Frontal cortex (tissue), 4 donors: ENCODE measurements around the gene CD69. TPM values are rescaled to one million over a fixed set of nuclear protein-coding genes. Genes with fewer than 3 reads are reported as not detected.
A peak's percentile ranks its signal among the peaks of the same experiment; 100 is the strongest.
"Not testable (repeated sequence)": the region's sequence is repeated elsewhere in the genome, so short reads cannot be mapped to it uniquely, and the experiment has no call there.

ENCODE experiments used
- DNase-seq, 2 donors: peaks; one replicate each; pipeline ENCODE4 v3.0.0; 2012; ENCODE audit warnings: low spot score in 2 of 2
- FAIRE-seq: peaks from 2 replicates; lab custom pipeline; 2012; peaks lifted over from hg19 to GRCh38; lab: Jason Lieb, UNC
- total RNA-seq: library from RNA; depleted of rRNA; stranded (reverse); fragments of >200 nt; gene quantifications from one replicate; pipeline ENCODE4 v1.2.3, GENCODE V29; 2014
- donor health status: control.
- donor health status: control.
- donor health status: control.

Gene CD69
- total RNA-seq, 1 donor from 2014 or later: not detected

DNA sequence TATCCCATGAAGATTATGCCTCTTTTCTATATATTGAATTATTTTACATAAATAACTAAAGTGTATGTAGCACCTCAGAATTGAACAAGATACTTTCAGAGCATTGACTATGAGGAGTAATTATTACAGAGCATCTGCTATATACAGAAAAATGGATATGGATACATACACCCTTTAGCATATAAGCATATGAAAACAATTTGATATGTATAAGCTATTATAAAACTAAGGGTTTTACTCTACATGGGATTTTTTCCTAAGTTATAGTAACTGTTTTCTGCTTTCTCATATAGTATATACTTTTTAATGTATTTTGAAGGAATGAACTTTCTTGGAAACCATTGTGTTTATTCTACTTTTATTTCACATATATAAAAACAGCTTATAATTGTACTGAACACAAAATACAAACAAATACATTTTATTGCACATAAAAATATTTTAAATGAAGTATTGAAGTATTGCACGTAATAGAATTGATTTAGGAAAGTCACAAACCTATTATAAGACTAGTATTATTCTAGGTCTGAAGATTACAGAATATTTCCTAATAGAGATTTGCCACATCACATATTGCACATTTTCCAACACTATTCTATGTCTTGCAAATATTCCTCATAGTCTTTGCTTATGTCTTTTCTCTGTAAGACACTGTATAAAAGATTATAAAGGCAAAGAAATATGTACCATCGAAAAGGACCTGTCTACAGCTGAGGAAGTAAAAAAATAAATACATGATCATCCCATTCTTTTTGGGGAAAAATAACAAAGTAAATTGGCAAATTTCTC lies 8.4 kb downstream of the CD69 start:
- peak; percentile 72 for FAIRE-seq
- DNase-seq: no peak

DNA sequence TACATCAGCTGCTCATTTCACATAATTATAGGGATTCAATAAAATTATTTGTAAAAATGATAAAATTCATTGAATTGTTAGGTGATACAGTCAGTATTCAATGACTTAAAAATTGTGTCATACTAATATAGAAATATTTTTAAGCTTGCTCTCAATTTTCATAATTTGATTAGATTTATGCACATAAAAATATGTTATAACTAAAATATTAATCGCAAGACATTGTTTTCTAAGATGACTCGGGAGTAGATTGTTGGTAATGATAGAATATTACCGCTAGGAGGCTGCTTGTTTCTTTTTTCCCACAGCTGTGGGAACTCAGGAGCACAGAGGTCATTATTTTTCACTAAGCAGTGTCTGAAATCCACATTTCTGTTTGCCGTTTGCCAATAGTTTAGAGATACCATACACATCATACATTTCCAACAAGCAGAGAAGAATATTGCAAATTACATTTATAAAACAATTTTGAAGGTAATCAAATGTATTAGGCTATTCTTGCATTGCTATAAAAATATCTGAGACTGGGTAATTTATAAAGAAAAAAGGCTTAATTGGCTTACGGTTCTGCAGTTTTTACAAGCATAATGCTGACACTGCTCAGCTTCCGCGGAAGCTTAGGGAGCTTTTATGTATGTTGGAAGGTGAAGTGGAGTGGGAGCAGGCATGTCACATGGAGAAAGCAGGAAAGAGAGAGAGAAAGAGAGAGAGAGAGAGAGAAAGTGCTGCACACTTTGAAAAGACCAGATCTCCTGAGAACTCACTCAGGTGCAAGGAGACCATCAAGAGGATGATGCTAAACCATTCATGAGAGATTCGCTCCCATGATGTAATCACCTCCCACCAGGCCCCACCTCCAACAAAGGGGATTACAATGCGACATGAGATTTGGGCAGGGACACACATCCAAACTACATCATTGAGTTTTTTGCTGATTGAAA lies 9.2 kb downstream of the CD69 start:
- DNase-seq: no peak
- no peak for FAIRE-seq

DNA sequence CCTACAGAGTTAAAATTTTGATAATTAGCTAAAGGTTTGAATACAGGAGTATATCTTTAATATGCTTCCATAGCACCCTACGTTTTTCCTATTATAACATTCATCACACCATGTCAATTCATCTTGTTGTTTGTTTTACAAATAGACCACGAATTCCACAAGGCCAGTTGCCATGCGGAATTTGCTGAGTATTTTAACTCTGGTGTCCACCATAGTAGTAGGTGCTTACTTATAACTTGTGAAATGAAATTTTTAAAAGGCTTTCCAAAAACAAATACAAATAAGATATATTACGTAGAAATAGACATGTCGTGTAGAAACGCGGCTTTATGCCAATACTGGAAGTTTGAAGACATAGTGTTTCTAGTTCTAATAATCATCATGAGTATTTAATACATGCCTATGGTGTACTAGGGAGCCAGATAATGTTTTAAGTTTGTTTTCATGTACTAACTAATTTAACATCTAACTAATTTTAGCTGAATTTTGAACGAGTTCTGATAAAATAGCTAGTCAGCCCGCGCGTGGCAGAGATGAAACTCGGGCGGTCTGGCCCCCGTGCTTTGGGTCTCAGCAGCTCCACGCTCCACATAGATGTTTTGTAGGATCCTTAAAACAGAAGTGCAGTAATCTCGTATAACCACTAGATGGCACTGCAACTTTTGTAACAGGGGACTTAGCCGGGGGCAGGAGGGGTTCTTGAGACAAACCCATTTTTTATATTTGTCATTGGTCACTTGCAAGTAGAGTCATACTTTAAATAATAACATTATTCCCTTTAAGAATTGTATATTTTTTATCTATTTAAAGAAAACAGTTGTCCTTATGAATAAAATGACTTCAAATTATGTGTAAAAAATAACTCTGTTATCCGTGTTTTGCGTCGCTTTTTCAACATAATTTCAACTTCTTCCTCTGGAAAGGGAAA lies 10.2 kb downstream of the CD69 start:
- DNase-seq (peak; percentile 23 to 45), FAIRE-seq (peak; percentile 78)

DNA sequence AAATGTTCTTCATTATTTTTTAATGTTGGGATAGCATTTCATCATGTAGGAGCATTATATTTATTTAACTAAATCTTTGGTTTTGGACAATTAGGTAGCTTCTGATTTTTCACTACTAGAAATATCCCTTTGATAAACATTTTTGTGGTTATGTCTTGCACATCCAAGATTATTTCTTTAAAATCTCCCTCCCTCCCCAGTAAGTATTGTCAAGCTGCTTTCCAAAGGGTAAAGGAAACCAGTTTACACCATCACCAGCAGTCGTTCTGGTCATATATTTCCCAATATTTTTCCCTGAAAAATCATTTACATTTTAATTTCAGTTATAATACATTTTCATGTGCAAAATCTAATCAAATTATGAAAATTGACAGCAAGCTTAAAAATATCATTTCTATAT lies 11.1 kb downstream of the CD69 start:
- FAIRE-seq (no peak), DNase-seq (no peak)

DNA sequence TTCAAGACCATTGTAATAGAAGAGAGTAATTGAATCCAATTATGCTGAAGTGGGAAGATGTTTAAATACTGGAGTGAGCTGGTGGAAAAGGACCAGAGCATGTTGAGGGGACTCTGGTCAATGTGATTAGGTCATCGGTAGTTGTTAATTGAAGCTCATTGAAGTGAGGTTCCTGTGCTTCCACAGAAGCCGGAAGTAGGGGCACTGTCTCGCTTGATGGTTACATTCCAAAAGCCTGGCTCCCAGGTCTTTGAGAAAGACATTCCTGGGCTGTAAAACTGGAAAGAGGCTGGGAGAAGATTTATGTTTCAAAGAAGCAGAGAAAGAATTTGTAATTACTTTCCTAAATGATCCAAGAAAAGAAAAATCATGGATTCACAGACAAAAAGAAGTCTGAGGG lies 15.5 kb downstream of the CD69 start:
- FAIRE-seq (no peak), DNase-seq (no peak)

DNA sequence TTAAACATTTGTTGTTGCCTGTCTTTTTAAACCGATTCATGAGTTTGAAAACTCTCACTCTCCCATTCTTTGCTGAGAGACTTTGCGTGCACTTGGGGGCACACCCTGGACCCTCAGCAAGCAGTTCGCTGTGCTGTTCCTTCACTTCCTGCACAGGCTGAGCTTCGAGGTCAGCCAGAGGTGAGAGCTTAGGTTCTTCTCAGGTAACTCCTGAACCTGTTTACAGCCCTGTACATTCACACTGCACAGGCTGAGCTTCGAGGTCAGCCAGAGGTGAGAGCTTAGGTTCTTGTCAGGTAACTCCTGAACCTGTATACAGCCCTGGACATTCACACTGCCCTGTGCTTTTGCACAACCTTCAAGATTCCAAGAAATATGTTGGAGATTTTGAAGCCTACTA lies 18.0 kb downstream of the CD69 start:
- no peak for FAIRE-seq
- DNase-seq: no peak

DNA sequence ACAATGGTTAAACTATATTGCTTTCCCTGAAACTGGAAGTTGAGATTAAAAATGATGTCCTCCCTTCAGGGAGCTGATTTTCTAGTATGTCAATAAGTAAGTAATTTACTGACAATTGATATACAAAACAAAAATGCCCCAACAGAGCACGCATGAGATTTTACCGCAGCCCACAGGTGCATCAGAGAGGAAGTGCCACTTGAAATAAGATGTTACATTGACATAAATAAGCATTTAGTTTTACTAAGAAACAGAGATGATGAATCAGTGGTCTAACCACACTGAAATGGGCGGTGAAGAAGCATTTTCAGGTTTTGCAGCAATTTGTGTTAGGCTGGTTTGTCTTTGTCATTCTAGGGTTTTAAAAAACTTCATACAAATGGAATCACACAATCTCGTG lies 19.0 kb downstream of the CD69 start:
- DNase-seq (no peak), FAIRE-seq (no peak)

DNA sequence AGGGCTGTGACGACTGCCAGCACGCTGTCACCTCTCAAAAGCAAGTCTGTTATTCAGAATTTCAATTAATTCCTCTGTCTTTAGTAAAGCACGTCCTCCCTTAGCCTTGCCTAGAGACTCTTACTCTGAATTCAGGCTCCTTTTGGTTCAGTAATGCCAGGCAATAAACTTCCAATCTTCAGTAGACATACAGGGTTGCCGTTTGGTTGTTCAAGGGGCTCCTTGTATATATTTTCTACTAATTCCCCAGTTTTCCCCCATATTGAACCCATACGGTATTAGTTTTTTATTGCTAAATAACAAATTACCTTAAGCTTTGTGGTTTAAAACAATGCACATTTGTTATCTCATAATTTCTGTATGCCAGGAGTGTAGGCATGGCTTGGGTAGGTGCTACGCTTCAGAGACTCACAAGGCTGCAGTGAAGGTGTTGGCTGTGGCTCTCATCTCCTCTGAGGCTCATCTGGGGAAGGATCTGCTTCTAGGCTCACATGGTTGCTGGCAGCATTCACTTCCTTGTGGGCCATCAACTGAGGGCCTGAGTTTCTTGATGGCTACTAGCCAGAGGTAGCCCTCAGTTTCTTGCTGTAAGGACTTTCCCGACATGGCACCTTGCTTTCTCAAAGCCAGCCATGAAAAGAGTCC lies 20.5 kb downstream of the CD69 start:
- no peak for FAIRE-seq
- DNase-seq: no peak

DNA sequence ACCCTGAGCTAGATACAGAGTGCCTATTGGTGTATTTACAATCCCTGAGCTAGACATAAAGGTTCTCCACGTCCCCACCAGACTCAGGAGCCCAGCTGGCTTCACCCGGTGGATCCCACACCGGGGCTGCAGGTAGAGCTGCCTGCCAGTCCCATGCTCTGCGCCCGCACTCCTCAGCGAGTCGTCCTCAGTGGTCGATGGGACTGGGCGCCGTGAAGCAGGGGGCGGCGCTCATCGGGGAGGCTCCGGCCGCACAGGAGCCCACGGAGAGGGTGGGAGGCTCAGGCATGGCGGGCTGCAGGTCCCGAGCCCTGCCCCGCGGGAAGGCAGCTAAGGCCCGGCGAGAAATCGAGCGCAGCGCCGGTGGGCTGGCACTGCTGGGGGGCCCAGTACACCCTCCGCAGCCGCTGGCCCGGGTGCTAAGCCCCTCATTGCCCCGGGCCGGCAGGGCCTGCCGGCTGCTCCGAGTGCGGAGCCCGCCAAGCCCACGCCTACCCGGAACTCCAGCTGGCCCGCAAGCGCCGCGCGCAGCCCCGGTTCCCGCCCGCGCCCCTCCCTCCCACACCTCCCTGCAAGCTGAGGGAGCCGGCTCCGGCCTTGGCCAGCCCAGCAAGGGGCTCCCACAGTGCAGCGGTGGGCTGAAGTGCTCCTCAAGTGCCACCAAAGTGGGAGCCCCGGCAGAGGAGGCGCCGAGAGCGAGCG lies 21.1 kb downstream of the CD69 start:
- DNase-seq, FAIRE-seq: not testable (repeated sequence)

DNA sequence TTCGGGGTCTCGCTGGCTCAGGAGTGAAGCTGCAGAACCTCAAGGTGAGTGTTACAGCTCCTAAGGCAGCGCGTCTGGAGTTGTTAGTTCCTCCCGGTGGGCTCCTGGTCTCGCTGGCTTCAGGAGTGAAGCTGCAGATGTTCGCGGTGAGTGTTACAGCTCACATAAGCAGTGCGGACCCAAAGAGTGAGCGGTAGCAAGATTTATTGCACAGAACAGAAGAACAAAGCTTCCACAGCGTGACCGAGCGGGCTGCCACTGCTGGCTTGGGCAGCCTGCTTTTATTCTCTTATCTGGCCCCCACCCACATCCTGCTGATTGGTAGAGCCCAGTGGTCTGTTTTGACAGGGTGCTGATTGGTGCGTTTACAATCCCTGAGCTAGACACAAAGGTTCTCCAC lies 21.8 kb downstream of the CD69 start:
- not testable (repeated sequence) for DNase-seq

DNA sequence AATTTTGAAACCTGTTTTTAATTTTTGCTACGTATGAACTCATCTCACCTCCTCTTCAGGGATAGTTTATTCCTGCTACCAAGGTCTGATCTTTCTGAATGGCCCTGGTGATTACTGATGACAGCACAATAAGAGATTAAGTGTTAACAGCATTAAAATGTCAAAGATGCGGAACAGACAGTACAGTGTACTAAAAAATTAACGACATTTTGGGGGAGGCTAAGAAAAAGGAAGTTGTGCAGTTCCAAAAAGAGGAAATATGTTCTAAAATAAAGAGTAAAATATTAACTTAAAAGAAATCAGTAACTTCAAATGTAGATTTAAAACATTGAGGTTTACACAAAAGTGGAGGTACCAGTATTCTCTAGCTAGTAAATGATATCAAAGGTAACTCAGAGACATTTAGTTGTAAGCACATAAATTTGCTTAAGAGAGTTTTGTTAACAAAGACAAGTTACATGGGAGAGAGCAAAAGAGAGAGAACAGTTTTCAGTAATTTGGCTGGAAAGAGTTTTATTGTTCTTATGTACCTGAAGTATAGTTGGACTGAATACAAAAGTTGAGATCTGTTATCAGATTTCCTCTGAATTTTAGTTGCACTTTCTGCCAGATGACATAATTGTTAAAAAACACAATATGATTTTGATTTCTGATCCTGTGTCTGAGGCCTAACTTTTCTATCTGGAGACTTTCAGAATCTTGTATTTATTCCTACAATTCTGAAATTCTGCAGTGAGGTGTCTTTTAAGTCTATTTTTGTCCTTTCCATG lies 23.6 kb downstream of the CD69 start:
- DNase-seq (no peak), FAIRE-seq (no peak)

More for the DNA sequence above, 21.8 kb downstream of the CD69 start:
- not testable (repeated sequence) for FAIRE-seq

DNA sequence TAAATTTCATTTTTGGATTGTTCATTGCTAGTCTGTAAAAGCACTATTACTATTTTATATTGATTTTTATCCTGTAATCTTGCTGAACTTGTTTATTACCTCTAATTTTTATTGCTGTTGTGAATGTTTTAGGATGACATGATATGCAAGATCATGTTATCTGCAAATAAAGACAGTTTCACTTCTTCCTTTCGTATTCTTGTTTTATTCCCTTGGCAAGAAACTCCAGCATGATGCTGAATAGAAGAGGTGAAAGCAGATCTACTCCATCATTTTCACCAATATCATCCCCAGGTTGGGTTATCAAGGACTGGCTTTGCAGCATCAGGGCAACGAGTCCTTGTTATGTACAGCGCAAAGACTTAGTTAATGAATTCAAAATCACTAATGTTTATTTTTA lies 25.1 kb downstream of the CD69 start:
- FAIRE-seq (no peak), DNase-seq (no peak)

DNA sequence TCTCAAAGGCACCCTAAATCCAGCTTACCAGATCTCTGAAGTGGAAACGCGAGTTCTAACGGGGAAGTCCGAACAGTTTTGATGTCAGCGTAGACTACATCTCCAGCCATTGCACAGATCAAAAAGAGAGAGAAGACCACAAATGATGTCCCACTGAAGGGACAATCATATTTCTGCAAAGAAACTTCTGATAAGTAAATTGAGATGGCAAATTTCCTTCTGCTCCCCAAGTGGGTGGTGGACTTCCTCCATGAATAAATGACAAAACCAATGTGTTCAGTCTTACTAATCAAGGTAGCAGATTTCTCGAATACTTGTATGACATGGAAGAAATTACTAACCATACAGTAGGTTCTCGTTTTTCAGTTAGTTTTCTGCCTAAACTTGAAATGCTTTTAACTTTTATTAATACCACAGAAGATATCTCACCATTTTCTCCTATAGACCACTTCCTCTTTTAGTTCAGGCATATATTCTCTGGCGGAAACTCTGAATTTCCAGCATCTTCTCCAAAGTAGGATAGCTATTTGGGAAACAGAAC lies 27.7 kb downstream of the CD69 start, which contains the start of gene CLECL1:
TSS of gene CLECL1 (minus strand) at position 177 of the 541 bp plus-strand sequence.
- FAIRE-seq (no peak), DNase-seq (no peak)

DNA sequence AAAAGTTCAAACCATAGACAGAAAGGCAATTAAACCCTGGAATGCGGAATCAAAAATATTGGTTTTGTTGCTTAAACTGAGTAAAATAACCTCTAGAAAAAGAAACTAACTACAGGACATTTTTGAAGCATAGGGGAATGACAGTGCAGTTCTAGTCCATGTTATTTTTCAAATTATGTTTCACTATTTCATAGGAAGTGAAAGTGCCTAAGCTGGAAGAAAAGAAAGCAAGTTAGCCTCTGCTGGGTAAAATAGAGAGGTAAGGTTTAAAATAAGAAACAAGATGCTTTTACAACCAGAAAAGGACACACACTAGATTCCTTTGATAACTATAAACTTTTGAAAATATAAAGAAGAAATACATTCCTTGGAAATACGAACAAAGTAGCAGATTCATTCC lies 28.9 kb downstream of the CD69 start:
- FAIRE-seq (no peak), DNase-seq (no peak)

DNA sequence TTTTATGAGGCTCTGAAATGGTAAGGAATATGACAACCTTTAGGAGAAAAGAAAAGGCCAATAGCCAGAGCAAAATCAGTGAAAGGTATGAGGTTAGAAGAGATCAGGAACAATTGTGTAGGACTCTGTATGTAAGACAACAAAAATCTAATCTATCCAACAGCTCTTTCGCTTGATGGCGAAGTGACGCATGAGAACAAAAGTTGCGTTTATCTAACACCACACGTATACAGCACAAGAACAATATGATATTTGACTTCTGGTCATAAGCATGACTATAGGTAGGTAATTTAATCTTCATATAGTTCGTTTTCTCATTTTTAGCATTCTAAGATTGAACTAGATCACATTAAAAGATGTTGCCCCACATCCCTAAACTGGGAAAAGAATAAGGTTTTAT lies 29.3 kb downstream of the CD69 start:
- FAIRE-seq (no peak), DNase-seq (no peak)

DNA sequence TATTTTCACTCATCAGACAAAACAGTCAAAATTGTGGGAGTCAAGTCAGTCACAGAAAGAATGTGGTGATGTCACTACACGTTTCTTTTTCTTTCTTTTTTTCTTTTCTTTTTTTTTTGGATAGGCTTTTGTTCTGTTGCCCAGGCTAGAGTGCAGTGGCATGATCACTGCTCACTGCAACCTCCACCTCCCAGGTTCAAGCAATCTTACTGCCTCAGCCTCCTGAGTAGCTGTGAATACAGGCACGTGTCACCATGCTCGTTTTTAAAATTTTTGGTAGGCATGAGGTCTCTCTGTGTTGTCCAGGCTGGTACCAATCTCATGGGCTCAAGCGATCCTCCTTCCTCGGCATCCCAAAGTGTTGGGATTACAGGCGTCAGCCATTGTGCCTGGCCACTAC lies 30.1 kb downstream of the CD69 start:
- no peak for FAIRE-seq
- DNase-seq: no peak

DNA sequence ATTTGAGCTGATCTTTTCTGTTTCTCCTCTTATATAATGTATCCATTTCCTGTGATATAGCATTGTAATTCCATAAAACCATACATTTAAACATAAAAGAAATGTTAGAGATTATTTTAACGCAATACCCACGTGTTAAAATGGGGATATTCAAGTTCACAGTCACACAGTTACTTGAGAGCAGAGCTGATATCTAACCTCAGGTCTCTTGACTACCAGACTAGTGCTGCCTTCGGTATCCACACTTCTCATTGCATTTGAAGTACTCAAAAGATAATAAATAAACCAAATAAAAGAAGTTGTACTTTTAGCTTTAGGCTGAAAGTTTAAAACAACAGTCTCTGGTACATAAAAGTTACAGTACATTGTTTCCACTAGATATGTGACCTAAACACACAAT lies 30.7 kb downstream of the CD69 start:
- FAIRE-seq (no peak), DNase-seq (no peak)

DNA sequence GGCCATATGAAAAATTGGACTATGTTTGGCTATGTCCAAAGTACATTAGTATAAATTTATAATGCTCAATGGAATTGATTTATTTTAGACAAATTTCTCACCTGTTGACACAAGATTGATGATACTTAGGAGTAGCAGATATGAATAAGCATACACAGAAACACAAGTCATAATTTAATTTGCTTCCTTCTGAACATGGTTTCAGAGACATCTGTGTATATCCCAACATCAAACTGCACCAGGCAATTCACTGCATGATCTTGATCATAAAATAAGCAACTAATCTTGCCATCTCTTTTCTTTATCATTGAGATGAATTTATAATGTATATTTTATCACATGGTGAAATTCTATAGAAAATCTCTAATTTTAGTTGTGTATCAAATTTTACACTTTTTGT lies 31.6 kb downstream of the CD69 start:
- no peak for FAIRE-seq
- DNase-seq: no peak
